Activated T-helper 17 cell treated with anti-CD3 and anti-CD28 coated beads, Interleukin-2, amount 50 U/mL, for 72 hours (primary cell): ENCODE data around the gene NOP56. TPM values are rescaled to one million over a fixed set of nuclear protein-coding genes. Genes with fewer than 3 reads are reported as not detected.
"Not testable (repeated sequence)": the region's sequence is repeated elsewhere in the genome, so short reads cannot be mapped to it uniquely, and the experiment has no call there.

ENCODE experiments used
- ATAC-seq: fragments of 150-1000 bp; cut with Tn5 transposase; replicated peaks from 2 replicates; pipeline ENCODE4 v1.10.0; 2021; ENCODE audit warnings: mild to moderate bottlenecking, moderate library complexity
- H3K27ac Mint-ChIP-seq: one replicate; pipeline ENCODE4 v1.8.0; 2022; ENCODE audit warnings: mixed read lengths
- H3K27me3 Mint-ChIP-seq: one replicate; pipeline ENCODE4 v1.8.0; 2022; ENCODE audit warnings: mixed read lengths
- H3K36me3 Mint-ChIP-seq: one replicate; pipeline ENCODE4 v1.8.0; 2022; ENCODE audit warnings: low read depth, mild to moderate bottlenecking, mixed read lengths
- H3K4me1 Mint-ChIP-seq: one replicate; pipeline ENCODE4 v1.8.0; 2022; ENCODE audit warnings: mixed read lengths
- H3K4me3 Mint-ChIP-seq: one replicate; pipeline ENCODE4 v1.8.0; 2022; ENCODE audit warnings: mild to moderate bottlenecking, mixed read lengths
- H3K9me3 Mint-ChIP-seq: one replicate; pipeline ENCODE4 v1.8.0; 2022; ENCODE audit warnings: mixed read lengths
- total RNA-seq, 2 donors: library from RNA; stranded (reverse); gene quantifications; one replicate each; pipeline ENCODE4 v1.2.3, GENCODE V29; 2022

NOP56 gene
- total RNA-seq, 2 donors from 2014 or later = 261 to 583 TPM

- H3K36me3 Mint-ChIP-seq = peaks cover 96% of the 10 kb centered on the region
- peak overlapping the region; percentile 81 for H3K4me3 Mint-ChIP-seq
- ATAC-seq = no peak
- H3K27me3 Mint-ChIP-seq = no peaks in the 10 kb centered on the region
- peaks cover 30% of the 10 kb centered on the region for H3K4me1 Mint-ChIP-seq
- H3K27ac Mint-ChIP-seq = peak overlapping the region; percentile 75
- H3K9me3 Mint-ChIP-seq = no peaks in the 10 kb centered on the region
Measured at GRCh38 chr20:2656471-2657117, 4.2 kb downstream of the NOP56 start.

GRCh38 chr20:2657241-2657640 is 4.8 kb downstream of the NOP56 start:
- ATAC-seq = no peak
- no peaks in the 10 kb centered on the region for H3K27me3 Mint-ChIP-seq
- H3K4me1 Mint-ChIP-seq = peaks cover 36% of the 10 kb centered on the region
- H3K27ac Mint-ChIP-seq = peak overlapping the region; percentile 75
- peak overlapping the region; percentile 81 for H3K4me3 Mint-ChIP-seq
- H3K9me3 Mint-ChIP-seq = no peaks in the 10 kb centered on the region
- peaks cover 98% of the 10 kb centered on the region for H3K36me3 Mint-ChIP-seq

- Mint-ChIP-seq H3K27ac (no peak overlapping the region), H3K36me3 (peaks cover 100% of the 10 kb centered on the region)
Measured at GRCh38 chr20:2657674-2658073, 5.2 kb downstream of the NOP56 start.

GRCh38 chr20:2658414-2659354 is 6.3 kb downstream of the NOP56 start:
- peak; percentile 38 for ATAC-seq
- no peaks in the 10 kb centered on the region for H3K27me3 Mint-ChIP-seq
- peaks cover 92% of the 10 kb centered on the region for H3K36me3 Mint-ChIP-seq
- H3K27ac Mint-ChIP-seq = peak overlapping the region; percentile 80
- peak overlapping the region; percentile 26 for H3K4me3 Mint-ChIP-seq
- H3K4me1 Mint-ChIP-seq = peaks cover 39% of the 10 kb centered on the region
- H3K9me3 Mint-ChIP-seq = no peaks in the 10 kb centered on the region

More at GRCh38 chr20:2657674-2658073, 5.2 kb downstream of the NOP56 start:
- Mint-ChIP-seq H3K4me1 (peaks cover 39% of the 10 kb centered on the region), H3K9me3 (no peaks in the 10 kb centered on the region), H3K4me3 (no peak overlapping the region), H3K27me3 (no peaks in the 10 kb centered on the region)
- ATAC-seq = no peak

- H3K4me1 Mint-ChIP-seq = peaks cover 41% of the 10 kb centered on the region
- H3K27me3 Mint-ChIP-seq = no peaks in the 10 kb centered on the region
- H3K27ac Mint-ChIP-seq = peak overlapping the region; percentile 80
- no peak for ATAC-seq
- no peaks in the 10 kb centered on the region for H3K9me3 Mint-ChIP-seq
- peaks cover 91% of the 10 kb centered on the region for H3K36me3 Mint-ChIP-seq
- no peak overlapping the region for H3K4me3 Mint-ChIP-seq
Measured at GRCh38 chr20:2659547-2659946, 7.1 kb downstream of the NOP56 start.

- Mint-ChIP-seq H3K36me3 (peaks cover 52% of the 10 kb centered on the region), H3K4me1 (peaks cover 25% of the 10 kb centered on the region), H3K4me3 (peak overlapping the region; percentile 83), H3K9me3 (no peaks in the 10 kb centered on the region), H3K27me3 (no peaks in the 10 kb centered on the region), H3K27ac (peak overlapping the region; percentile 93)
- ATAC-seq = no peak
Measured at GRCh38 chr20:2663364-2663886, 11.0 kb downstream of the NOP56 start.

GRCh38 chr20:2663887-2664719 is 11.7 kb downstream of the NOP56 start, which contains the start of gene IDH3B:
TSS of gene IDH3B (minus strand) at chr20:2664216. CDS start at chr20:2664188, 28 bp downstream.
- Mint-ChIP-seq H3K4me3 (peak within 1 kb of the TSS; percentile 83), H3K4me1 (peaks cover 18% of the 10 kb centered on the region), H3K36me3 (peaks cover 45% of the 10 kb centered on the region), H3K9me3 (no peaks in the 10 kb centered on the region), H3K27ac (peak within 1 kb of the TSS; percentile 93), H3K27me3 (no peaks in the 10 kb centered on the region)
- peak; percentile 99 for ATAC-seq

GRCh38 chr20:2671977-2672376 is 19.5 kb downstream of the NOP56 start:
- H3K9me3 Mint-ChIP-seq = no peaks in the 10 kb centered on the region
- no peak for ATAC-seq
- H3K27ac Mint-ChIP-seq = no peak overlapping the region
- H3K4me1 Mint-ChIP-seq = no peaks in the 10 kb centered on the region
- no peaks in the 10 kb centered on the region for H3K36me3 Mint-ChIP-seq
- H3K4me3 Mint-ChIP-seq = no peak overlapping the region
- no peaks in the 10 kb centered on the region for H3K27me3 Mint-ChIP-seq

GRCh38 chr20:2672446-2672845 is 20.0 kb downstream of the NOP56 start:
- no peaks in the 10 kb centered on the region for H3K36me3 Mint-ChIP-seq

GRCh38 chr20:2673453-2673852 is 21.0 kb downstream of the NOP56 start:
- Mint-ChIP-seq H3K9me3 (no peaks in the 10 kb centered on the region), H3K4me3 (no peak overlapping the region), H3K27ac (no peak overlapping the region), H3K36me3 (no peaks in the 10 kb centered on the region), H3K4me1 (no peaks in the 10 kb centered on the region), H3K27me3 (peaks cover 4% of the 10 kb centered on the region)
- no peak for ATAC-seq

More at GRCh38 chr20:2672446-2672845, 20.0 kb downstream of the NOP56 start:
- no peaks in the 10 kb centered on the region for H3K4me1 Mint-ChIP-seq
- no peaks in the 10 kb centered on the region for H3K9me3 Mint-ChIP-seq
- no peak overlapping the region for H3K4me3 Mint-ChIP-seq
- peak; percentile 7 for ATAC-seq
- no peaks in the 10 kb centered on the region for H3K27me3 Mint-ChIP-seq
- H3K27ac Mint-ChIP-seq = no peak overlapping the region

- peaks cover 22% of the 10 kb centered on the region for H3K27me3 Mint-ChIP-seq
Measured at GRCh38 chr20:2680046-2680445, 27.6 kb downstream of the NOP56 start.

GRCh38 chr20:2682040-2682439 is 29.6 kb downstream of the NOP56 start:
- ATAC-seq, H3K9me3 Mint-ChIP-seq, H3K36me3 Mint-ChIP-seq, H3K4me3 Mint-ChIP-seq, H3K4me1 Mint-ChIP-seq, H3K27ac Mint-ChIP-seq: not testable (repeated sequence)
- peaks cover 22% of the 10 kb centered on the region for H3K27me3 Mint-ChIP-seq

More at GRCh38 chr20:2680046-2680445, 27.6 kb downstream of the NOP56 start:
- no peaks in the 10 kb centered on the region for H3K4me1 Mint-ChIP-seq
- no peaks in the 10 kb centered on the region for H3K36me3 Mint-ChIP-seq
- H3K9me3 Mint-ChIP-seq = no peaks in the 10 kb centered on the region
- H3K4me3 Mint-ChIP-seq = no peak overlapping the region
- no peak overlapping the region for H3K27ac Mint-ChIP-seq
- no peak for ATAC-seq

GRCh38 chr20:2684817-2685216 is 32.4 kb downstream of the NOP56 start:
- not testable (repeated sequence) for H3K4me1 Mint-ChIP-seq, H3K27ac Mint-ChIP-seq, H3K9me3 Mint-ChIP-seq, H3K36me3 Mint-ChIP-seq, H3K4me3 Mint-ChIP-seq, ATAC-seq
- H3K27me3 Mint-ChIP-seq = peaks cover 19% of the 10 kb centered on the region

GRCh38 chr20:2687514-2687913 is 35.1 kb downstream of the NOP56 start:
- Mint-ChIP-seq H3K4me1 (peaks cover 9% of the 10 kb centered on the region), H3K9me3 (peaks cover 4% of the 10 kb centered on the region), H3K27me3 (peaks cover 19% of the 10 kb centered on the region), H3K36me3 (peaks cover 7% of the 10 kb centered on the region), H3K4me3 (peak overlapping the region; percentile 50), H3K27ac (peak overlapping the region; percentile 61)
- ATAC-seq = no peak
